HTR-8/SVneo (cell line): ENCODE results near the gene PRKAG2.
A peak's percentile ranks its signal among the peaks of the same experiment; 100 is the strongest.
"Not testable (repeated sequence)": the region's sequence is repeated elsewhere in the genome, so short reads cannot be mapped to it uniquely, and the experiment has no call there.

Experiments
- DNase-seq: peaks from one replicate; pipeline ENCODE4 v3.0.0; 2011; ENCODE audit warnings: low spot score, mixed read lengths; ENCODE audit not compliant: insufficient read length
- FAIRE-seq: peaks from 2 replicates; lab custom pipeline; 2011; peaks lifted over from hg19 to GRCh38; lab: Jason Lieb, UNC

Gene PRKAG2

GRCh38 chr7:151524331-151524730, 352.6 kb downstream of the PRKAG2 start:
- no peak for FAIRE-seq
- DNase-seq, result no peak

- FAIRE-seq (no peak), DNase-seq (no peak)
Observed at GRCh38 chr7:151520419-151521261, 356.3 kb downstream of the PRKAG2 start.

DNA sequence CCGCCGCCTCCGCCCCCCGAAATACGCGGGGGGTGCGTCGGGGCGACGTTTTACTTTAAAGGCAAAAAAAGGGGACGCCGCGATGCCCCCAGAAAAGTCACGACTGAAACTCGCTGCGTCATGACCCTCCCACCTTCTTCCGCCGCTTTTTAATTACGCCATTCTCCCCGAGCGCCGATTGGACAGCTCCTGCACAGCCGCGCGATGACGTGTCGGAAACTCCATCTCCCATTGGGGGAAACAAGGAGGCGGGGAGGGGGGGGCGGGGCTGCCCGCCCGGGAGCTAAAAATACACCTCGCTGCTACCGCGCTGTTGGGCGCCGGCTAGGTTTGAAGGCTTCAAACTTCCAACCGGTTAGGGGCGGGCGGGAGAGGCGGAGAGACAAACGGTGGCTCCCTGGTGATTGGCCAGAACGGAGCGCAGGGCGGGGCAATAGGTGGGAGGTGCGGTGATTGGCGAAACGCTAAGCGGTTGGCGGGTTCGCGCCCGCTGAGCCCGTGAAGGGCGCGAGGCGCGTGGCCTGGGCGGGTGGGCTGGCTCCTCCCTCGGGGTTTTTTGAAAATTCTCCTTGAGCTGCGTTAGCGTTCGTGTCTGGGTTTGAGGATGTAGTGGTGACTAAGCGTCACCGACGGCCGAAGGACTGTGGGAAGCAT, 357.0 kb downstream of the PRKAG2 start, which contains the start of gene RHEB:
Gene RHEB (minus strand): TSS at position 131 of the 654 bp plus-strand sequence. CDS start 384 bp downstream, outside the sequence.
- no peak for FAIRE-seq
- peak; percentile 92 for DNase-seq

GRCh38 chr7:151518947-151519764, 357.8 kb downstream of the PRKAG2 start:
- not testable (repeated sequence) for DNase-seq, FAIRE-seq

DNA sequence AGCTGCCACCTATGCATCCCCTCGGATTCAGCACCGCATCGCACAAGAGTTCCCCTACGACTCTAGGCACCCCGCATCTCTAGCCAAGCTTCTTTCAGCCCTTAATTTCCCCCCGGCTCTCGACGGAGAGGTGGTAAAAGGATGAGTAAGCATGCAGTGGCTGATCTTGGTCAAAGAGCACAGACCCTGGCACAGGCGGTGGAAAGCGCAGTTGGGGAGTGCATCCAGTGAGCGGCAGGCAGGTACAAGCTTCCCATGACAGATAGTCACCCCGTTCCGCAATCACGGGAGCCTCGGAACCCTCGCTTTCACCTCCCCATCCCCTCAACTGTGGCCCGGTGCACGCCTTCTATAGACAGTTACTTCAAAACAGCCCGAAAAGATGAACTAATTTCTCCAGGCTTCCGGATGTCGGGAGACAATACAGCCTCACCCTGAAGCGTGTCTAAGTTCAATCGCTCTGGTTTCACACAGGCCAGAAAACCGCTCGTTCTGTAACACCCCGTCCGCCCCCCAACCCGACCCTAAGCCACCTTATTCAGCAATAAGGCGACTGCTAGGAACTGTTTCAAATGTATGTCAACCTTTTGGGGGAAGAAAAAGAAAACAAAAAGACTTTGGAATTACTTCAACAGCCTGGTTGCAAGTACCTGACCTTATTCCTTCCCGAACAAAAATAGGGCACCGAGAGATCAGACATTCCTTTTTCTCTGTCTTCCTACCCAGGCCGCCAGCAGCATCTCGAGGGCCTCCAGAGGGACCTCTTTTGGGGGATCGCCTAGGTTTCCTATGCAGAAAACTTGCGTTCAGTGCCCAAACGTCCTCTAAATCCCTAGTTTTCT, 358.6 kb downstream of the PRKAG2 start:
- no peak for FAIRE-seq
- DNase-seq, result no peak

GRCh38 chr7:151517601-151518104, 359.3 kb downstream of the PRKAG2 start:
- no peak for FAIRE-seq
- no peak for DNase-seq

- DNase-seq, result no peak
- FAIRE-seq, result no peak
Observed at GRCh38 chr7:151515276-151515565, 361.7 kb downstream of the PRKAG2 start.

DNA sequence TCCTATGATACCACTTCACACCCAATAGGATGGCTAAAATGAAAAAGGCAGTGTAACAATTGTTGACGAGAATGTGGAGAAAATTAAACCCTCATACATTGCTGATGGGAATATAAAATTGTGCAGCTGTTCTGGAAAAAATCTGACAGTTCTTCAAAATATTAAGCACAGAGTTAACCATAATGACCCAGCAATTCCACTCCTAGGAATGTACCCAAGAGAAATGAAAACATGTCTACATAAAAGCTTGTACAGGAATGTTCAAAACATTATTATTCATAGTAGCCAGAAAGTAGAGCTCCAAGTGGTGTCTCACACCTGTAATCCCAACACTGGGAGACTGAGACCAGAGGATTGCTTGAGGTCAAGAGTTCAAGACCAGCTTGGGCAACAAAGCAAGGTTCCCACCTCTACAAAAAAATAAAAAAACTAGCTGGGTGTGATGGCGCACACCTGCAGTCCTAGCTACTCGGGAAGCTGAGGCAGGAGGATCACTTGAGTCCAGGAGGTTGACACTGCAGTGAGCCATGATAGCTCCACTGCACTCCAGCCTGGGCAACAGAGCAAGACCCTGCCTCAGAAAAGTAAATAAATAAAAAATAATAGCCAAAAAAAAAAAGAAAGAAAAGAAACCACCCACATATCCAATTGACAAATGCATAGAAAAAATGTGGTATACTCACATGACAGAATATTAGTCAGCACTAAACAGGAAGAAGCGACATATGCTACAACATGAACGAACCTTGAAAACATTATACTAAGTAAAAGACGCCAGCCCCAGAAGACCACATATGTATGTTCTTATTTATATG, 362.2 kb downstream of the PRKAG2 start:
- FAIRE-seq (no peak), DNase-seq (no peak)

- FAIRE-seq (no peak), DNase-seq (no peak)
Observed at GRCh38 chr7:151513133-151513532, 363.8 kb downstream of the PRKAG2 start.

DNA sequence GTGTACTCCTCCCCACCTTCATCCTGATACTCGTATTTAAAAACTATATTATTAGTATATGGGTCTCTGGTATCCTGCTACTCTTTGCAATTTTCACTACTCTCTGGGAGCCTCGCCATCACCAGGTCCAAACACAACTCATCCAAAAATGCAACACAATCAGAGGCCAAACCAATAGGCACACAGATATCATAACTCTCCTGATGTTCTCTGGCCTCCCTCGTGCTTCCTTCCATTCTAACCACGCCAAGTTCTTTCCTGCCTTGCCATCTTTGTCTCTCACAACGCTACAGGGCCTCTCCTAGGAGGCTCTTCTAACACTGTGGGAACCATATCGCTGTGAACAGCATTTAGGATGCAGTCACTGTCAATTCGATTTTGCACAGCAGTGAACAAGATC, 364.6 kb downstream of the PRKAG2 start:
- DNase-seq (no peak), FAIRE-seq (no peak)

DNA sequence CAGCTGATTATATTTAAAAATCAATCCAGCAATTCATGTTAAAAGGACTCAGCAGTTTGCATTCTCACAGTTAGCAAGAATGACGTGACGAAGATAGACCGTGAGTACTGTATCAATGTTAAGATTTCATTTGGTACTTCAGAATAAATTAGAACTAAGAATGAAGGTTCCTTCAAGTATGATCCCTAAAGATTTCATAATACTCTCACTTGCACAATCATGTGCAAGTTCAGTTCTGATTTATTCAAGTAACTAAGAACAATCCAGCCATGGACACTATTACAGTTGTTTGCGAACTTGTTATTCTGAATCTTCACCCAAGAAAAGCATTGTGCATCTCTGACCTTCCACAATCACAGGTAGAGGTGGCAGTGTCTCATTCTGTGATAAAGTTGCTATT, 365.0 kb downstream of the PRKAG2 start:
- no peak for FAIRE-seq
- no peak for DNase-seq

DNA sequence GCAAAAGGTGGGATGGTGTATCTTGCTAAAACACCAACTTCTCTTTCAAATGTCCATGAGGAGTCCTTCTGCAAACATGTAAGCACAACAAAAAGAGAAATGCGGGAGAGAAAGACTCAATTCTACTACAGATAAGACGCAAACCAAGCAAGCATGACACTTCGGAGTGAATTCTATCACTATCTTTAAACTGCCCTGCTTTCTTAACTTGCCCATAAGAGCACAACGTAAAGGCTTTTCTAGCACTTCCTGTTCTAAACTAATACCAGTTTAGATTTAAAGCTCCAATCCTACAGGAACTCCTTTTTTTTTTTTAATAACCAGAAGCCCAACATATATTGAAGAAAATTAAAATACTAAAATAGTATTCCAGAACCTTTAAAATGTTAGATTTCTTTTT, 365.6 kb downstream of the PRKAG2 start:
- DNase-seq (no peak), FAIRE-seq (no peak)

- DNase-seq (no peak), FAIRE-seq (no peak)
Observed at GRCh38 chr7:151509670-151510333, 367.1 kb downstream of the PRKAG2 start.

DNA sequence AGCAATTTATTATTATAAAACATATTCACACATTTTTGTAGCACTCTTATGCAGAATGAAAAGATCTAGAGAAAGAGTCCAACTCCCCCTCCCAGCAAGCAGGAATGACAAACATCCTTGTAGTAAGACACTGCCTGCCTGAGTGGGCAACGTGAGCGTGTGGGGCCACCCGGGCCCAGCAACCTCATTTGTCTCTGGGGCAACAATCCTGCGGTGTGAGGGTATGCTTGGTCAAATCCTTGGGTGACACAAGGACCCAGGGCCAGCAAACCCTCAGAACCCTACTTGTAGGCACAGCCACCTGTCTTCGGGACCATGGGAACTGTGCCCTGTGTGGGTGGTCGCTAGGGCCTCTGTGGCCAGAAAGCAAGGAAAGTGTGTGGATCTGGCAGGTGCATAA, 367.9 kb downstream of the PRKAG2 start:
- DNase-seq (no peak), FAIRE-seq (no peak)

DNA sequence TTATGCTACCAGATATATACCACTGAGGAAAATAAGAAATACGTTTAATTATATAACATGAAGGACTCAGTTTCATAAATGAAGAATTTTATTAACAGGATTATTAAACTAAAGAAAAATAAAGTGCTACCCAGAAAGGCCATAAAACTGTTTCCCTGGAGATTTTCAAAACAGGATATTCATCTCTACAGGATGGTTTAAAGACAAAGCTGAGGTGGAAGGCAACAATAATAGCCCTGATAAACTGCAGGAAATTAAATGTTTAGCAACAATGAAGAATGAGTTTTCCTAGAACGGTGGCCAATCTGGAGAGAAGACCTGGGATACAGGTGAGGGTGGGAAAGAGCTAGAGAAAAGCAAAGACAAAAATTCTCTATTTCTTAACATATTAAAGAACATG, 369.1 kb downstream of the PRKAG2 start:
- FAIRE-seq, result no peak
- no peak for DNase-seq

DNA sequence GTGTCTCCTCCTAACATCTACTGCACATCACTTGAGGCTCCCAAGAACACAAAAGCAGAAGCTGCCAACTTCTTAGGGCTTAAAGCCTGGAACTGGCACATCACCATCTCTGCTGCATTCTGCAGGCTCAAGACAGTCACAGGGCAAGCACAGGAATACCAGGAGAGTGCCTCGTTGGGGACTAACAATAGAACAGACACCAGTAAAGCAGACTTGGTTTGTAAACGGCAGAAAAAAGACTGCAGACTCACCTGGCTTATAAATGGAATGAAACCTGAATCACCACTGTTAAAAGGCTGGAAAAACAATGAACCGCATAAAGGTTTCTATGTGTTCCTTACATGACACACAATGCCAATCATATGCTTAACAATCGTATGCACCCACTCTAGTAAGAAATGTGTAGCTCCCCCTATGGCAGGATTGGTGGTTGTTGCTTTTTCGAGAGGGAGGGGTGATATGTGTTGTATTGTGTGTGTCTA, 370.0 kb downstream of the PRKAG2 start:
- DNase-seq, result no peak
- FAIRE-seq, result no peak
